GM21619 (cell line): Measurements from ENCODE around the gene TRPM3.

ENCODE experiments used
- ATAC-seq: cut with Tn5 transposase; IDR thresholded peaks from one replicate; pipeline ENCODE4 v1.9.1; 2021; ENCODE audit not compliant: unreplicated experiment

TRPM3 gene

GRCh38 chr9:70951749-70952727, 169.4 kb downstream of the TRPM3 start:
- no peak for ATAC-seq

GRCh38 chr9:70950270-70950669, 171.2 kb downstream of the TRPM3 start:
- ATAC-seq, result no peak

GRCh38 chr9:70949239-70949638, 172.2 kb downstream of the TRPM3 start:
- no peak for ATAC-seq

- no peak for ATAC-seq
These were observed 172.7 kb downstream of the TRPM3 start for GRCh38 chr9:70948744-70949143.

GRCh38 chr9:70947511-70947910, 173.9 kb downstream of the TRPM3 start:
- no peak for ATAC-seq

- no peak for ATAC-seq
These were observed 174.3 kb downstream of the TRPM3 start for GRCh38 chr9:70947086-70947485.

- ATAC-seq, result no peak
These were observed 176.1 kb downstream of the TRPM3 start for GRCh38 chr9:70945301-70945700.

- no peak for ATAC-seq
These were observed 180.2 kb downstream of the TRPM3 start for GRCh38 chr9:70941191-70941590.

GRCh38 chr9:70940605-70941004, 180.8 kb downstream of the TRPM3 start:
- ATAC-seq, result no peak

- no peak for ATAC-seq
These were observed 184.9 kb downstream of the TRPM3 start for GRCh38 chr9:70936536-70936935.

- ATAC-seq, result no peak
These were observed 185.6 kb downstream of the TRPM3 start for GRCh38 chr9:70935856-70936255.

- no peak for ATAC-seq
These were observed 186.8 kb downstream of the TRPM3 start for GRCh38 chr9:70934642-70935041.

- no peak for ATAC-seq
These were observed 188.1 kb downstream of the TRPM3 start for GRCh38 chr9:70933321-70933720.

- ATAC-seq, result no peak
These were observed 189.3 kb downstream of the TRPM3 start for GRCh38 chr9:70932097-70932496.

GRCh38 chr9:70927530-70927929, 193.9 kb downstream of the TRPM3 start:
- ATAC-seq, result no peak

- peak; percentile 90 for ATAC-seq
These were observed 196.4 kb downstream of the TRPM3 start for GRCh38 chr9:70924895-70925547.

GRCh38 chr9:70924380-70924779, 197.0 kb downstream of the TRPM3 start:
- no peak for ATAC-seq

- no peak for ATAC-seq
These were observed 197.5 kb downstream of the TRPM3 start for GRCh38 chr9:70923961-70924360.

GRCh38 chr9:70921136-70921535, 200.3 kb downstream of the TRPM3 start:
- no peak for ATAC-seq

- ATAC-seq, result no peak
These were observed 204.1 kb downstream of the TRPM3 start for GRCh38 chr9:70917277-70917676.

GRCh38 chr9:70911791-70912190, 209.6 kb downstream of the TRPM3 start:
- ATAC-seq, result no peak

- ATAC-seq, result no peak
These were observed 210.8 kb downstream of the TRPM3 start for GRCh38 chr9:70910598-70910997.
